ENCODE results near the gene CDH4.

CDH4 gene

GRCh38 chr20:61924211-61924857 lies 672.3 kb downstream of the CDH4 start:
- H3K27ac ChIP-seq (ENCODE audit: low read depth, low read length): no peak overlapping the region
- no peaks in the 10 kb centered on the region for H3K27me3 ChIP-seq (ENCODE audit: control insufficient read depth, insufficient read depth, low read length)
- peaks cover 16% of the 10 kb centered on the region for H3K9me3 ChIP-seq (ENCODE audit: control insufficient read depth, insufficient read depth, low read depth, low read length)
- no peaks in the 10 kb centered on the region for H3K4me1 ChIP-seq (ENCODE audit: control insufficient read depth, insufficient read depth, low read length)
- no peak overlapping the region for H3K4me3 ChIP-seq (ENCODE audit: low read depth, low read length)
- H3K9ac ChIP-seq (ENCODE audit: low read length): no peak overlapping the region
- no peaks in the 10 kb centered on the region for H3K36me3 ChIP-seq (ENCODE audit: control insufficient read depth, insufficient read depth, low read length)

- Histone ChIP-seq H3K4me3 (ENCODE audit: low read depth, low read length) (no peak overlapping the region), H3K36me3 (ENCODE audit: control insufficient read depth, insufficient read depth, low read length) (no peaks in the 10 kb centered on the region), H3K4me1 (ENCODE audit: control insufficient read depth, insufficient read depth, low read length) (no peaks in the 10 kb centered on the region), H3K9me3 (ENCODE audit: control insufficient read depth, insufficient read depth, low read depth, low read length) (peaks cover 13% of the 10 kb centered on the region), H3K27ac (ENCODE audit: low read depth, low read length) (no peak overlapping the region), H3K27me3 (ENCODE audit: control insufficient read depth, insufficient read depth, low read length) (no peaks in the 10 kb centered on the region), H3K9ac (ENCODE audit: low read length) (no peak overlapping the region)
These were observed 672.9 kb downstream of the CDH4 start for GRCh38 chr20:61924858-61925554.

GRCh38 chr20:61925555-61926252 lies 673.6 kb downstream of the CDH4 start:
- no peak overlapping the region for H3K4me3 ChIP-seq (ENCODE audit: low read depth, low read length)
- H3K4me1 ChIP-seq (ENCODE audit: control insufficient read depth, insufficient read depth, low read length): no peaks in the 10 kb centered on the region
- H3K36me3 ChIP-seq (ENCODE audit: control insufficient read depth, insufficient read depth, low read length): no peaks in the 10 kb centered on the region
- no peaks in the 10 kb centered on the region for H3K27me3 ChIP-seq (ENCODE audit: control insufficient read depth, insufficient read depth, low read length)
- no peak overlapping the region for H3K27ac ChIP-seq (ENCODE audit: low read depth, low read length)
- peaks cover 6% of the 10 kb centered on the region; the same call in 1 of the 2 replicates for H3K9me3 ChIP-seq (ENCODE audit: control insufficient read depth, insufficient read depth, low read depth, low read length)
- no peak overlapping the region for H3K9ac ChIP-seq (ENCODE audit: low read length)

DNA sequence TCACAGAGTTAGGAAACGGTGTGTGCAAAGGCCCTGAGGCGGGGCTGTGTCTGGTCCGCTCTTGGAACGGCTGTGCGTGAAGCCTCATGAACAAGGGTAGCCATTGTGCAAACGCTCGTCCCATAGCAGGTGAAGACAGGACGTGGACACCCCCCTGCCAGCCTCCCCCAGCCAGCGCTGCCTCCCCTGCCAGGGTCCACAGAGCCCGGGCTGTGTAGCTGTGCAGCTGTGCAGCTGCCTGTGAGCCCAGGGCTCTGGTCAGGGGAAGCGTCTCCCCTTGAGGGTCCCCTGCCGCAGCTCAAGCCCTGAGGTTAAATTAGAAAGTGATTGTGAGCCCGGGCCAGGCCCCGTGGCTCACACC lies 674.2 kb downstream of the CDH4 start:
- no peaks in the 10 kb centered on the region for H3K36me3 ChIP-seq (ENCODE audit: control insufficient read depth, insufficient read depth, low read length)
- H3K9me3 ChIP-seq (ENCODE audit: control insufficient read depth, insufficient read depth, low read depth, low read length): peaks cover 2% of the 10 kb centered on the region; the same call in 1 of the 2 replicates
- no peak overlapping the region for H3K9ac ChIP-seq (ENCODE audit: low read length)
- no peak overlapping the region for H3K4me3 ChIP-seq (ENCODE audit: low read depth, low read length)
- no peaks in the 10 kb centered on the region for H3K27me3 ChIP-seq (ENCODE audit: control insufficient read depth, insufficient read depth, low read length)
- no peaks in the 10 kb centered on the region for H3K4me1 ChIP-seq (ENCODE audit: control insufficient read depth, insufficient read depth, low read length)
- no peak overlapping the region for H3K27ac ChIP-seq (ENCODE audit: low read depth, low read length)

DNA sequence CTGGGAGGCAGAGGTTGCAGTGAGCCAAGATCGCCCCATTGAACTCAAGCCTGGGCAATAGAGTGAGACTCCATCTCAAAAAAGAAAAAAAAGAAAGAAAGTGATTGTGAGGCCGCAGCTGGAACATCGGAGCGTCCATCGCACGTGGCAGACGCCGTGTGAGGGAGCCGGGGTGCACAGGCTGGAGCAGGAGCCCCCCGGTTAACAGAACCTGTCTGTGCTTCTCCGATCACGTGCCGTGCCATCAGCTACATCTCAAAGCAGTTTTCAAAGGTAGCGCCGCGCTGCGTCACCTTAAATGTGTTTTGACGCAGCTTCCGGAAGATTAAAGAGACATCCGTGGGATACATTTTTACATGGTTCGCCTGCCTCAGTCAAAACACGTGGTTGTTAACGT lies 674.7 kb downstream of the CDH4 start:
- Histone ChIP-seq H3K9ac (ENCODE audit: low read length) (no peak overlapping the region), H3K4me3 (ENCODE audit: low read depth, low read length) (no peak overlapping the region), H3K36me3 (ENCODE audit: control insufficient read depth, insufficient read depth, low read length) (no peaks in the 10 kb centered on the region), H3K27me3 (ENCODE audit: control insufficient read depth, insufficient read depth, low read length) (no peaks in the 10 kb centered on the region), H3K9me3 (ENCODE audit: control insufficient read depth, insufficient read depth, low read depth, low read length) (peaks cover 2% of the 10 kb centered on the region; the same call in 1 of the 2 replicates), H3K27ac (ENCODE audit: low read depth, low read length) (no peak overlapping the region), H3K4me1 (ENCODE audit: control insufficient read depth, insufficient read depth, low read length) (no peaks in the 10 kb centered on the region)

- H3K27ac ChIP-seq (ENCODE audit: low read depth, low read length): no peak overlapping the region
- H3K9ac ChIP-seq (ENCODE audit: low read length): no peak overlapping the region
These were observed 675.2 kb downstream of the CDH4 start for GRCh38 chr20:61927193-61927825.

DNA sequence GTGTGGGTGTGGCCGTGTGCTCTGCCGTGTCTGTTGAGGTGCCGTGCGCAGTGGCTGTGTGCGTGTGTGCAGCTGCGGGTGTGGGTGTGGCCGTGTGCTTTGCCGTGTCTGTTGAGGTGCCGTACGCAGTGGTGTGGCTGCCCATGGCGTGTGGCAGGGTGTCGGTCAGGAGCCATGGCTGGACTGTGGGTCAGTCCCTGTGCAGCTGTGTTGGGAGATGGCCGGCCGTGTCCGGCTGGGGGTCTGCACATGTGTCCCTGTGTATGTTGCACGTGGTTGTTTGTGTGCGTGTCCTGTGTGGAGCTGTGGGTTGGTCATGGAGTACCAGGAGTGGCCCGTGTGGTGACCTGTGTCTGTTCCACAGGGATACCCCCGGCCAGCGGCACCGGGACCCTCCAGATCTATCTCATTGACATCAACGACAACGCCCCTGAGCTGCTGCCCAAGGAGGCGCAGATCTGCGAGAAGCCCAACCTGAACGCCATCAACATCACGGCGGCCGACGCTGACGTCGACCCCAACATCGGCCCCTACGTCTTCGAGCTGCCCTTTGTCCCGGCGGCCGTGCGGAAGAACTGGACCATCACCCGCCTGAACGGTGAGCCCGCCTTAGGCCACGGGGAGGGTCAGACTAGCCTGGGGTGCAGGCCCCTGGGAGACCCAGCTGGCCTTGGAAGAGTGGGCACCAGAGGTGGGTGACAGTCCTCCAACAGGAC lies 675.9 kb downstream of the CDH4 start:
- Histone ChIP-seq H3K9me3 (ENCODE audit: control insufficient read depth, insufficient read depth, low read depth, low read length) (peaks cover 2% of the 10 kb centered on the region; the same call in 1 of the 2 replicates), H3K27me3 (ENCODE audit: control insufficient read depth, insufficient read depth, low read length) (no peaks in the 10 kb centered on the region), H3K9ac (ENCODE audit: low read length) (no peak overlapping the region), H3K4me3 (ENCODE audit: low read depth, low read length) (no peak overlapping the region), H3K36me3 (ENCODE audit: control insufficient read depth, insufficient read depth, low read length) (no peaks in the 10 kb centered on the region), H3K27ac (ENCODE audit: low read depth, low read length) (no peak overlapping the region), H3K4me1 (ENCODE audit: control insufficient read depth, insufficient read depth, low read length) (no peaks in the 10 kb centered on the region)

More at GRCh38 chr20:61927193-61927825, 675.2 kb downstream of the CDH4 start:
- H3K4me1 ChIP-seq (ENCODE audit: control insufficient read depth, insufficient read depth, low read length): no peaks in the 10 kb centered on the region
- H3K36me3 ChIP-seq (ENCODE audit: control insufficient read depth, insufficient read depth, low read length): no peaks in the 10 kb centered on the region
- H3K27me3 ChIP-seq (ENCODE audit: control insufficient read depth, insufficient read depth, low read length): no peaks in the 10 kb centered on the region
- H3K4me3 ChIP-seq (ENCODE audit: low read depth, low read length): no peak overlapping the region
- peaks cover 2% of the 10 kb centered on the region; the same call in 1 of the 2 replicates for H3K9me3 ChIP-seq (ENCODE audit: control insufficient read depth, insufficient read depth, low read depth, low read length)

GRCh38 chr20:61929561-61929960 lies 677.5 kb downstream of the CDH4 start:
- Histone ChIP-seq H3K9me3 (ENCODE audit: control insufficient read depth, insufficient read depth, low read depth, low read length) (peaks cover 2% of the 10 kb centered on the region; the same call in 1 of the 2 replicates), H3K36me3 (ENCODE audit: control insufficient read depth, insufficient read depth, low read length) (no peaks in the 10 kb centered on the region), H3K27ac (ENCODE audit: low read depth, low read length) (no peak overlapping the region), H3K9ac (ENCODE audit: low read length) (no peak overlapping the region), H3K4me1 (ENCODE audit: control insufficient read depth, insufficient read depth, low read length) (peaks cover 9% of the 10 kb centered on the region), H3K27me3 (ENCODE audit: control insufficient read depth, insufficient read depth, low read length) (no peaks in the 10 kb centered on the region), H3K4me3 (ENCODE audit: low read depth, low read length) (no peak overlapping the region)

DNA sequence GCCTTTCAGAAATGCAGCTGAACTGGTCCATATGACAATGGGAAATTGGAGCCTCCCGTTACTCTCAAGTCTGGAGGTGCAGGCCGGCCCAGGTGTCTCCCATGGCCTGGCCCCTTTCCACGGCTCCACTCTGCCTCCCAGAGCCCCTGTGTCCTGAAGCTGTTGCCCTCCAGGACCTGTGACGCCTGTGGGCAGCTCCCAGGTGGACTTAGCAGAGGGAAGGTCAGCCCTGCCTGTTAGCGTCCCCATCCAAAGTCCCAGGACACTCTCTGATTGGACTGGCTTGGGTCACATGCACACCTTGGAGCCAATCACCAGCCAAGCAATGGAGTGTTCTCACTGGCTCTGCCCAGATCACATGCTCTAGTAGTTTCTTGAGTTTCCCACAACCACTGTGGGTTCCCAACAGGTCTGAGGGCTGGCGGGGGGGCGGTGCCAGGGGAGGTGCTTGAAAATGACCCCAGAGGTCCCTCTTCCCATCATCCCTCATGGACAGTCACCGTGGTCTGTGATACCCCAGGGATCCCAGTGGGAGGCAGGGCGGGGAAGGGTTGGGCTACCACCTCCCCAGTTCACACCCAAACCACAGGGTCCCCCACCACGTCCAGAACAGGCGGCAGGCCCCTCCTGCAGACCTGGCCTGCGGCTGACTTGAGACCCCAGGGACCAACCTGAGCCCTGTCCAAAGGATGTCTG lies 678.1 kb downstream of the CDH4 start:
- peaks cover 2% of the 10 kb centered on the region; the same call in 1 of the 2 replicates for H3K9me3 ChIP-seq (ENCODE audit: control insufficient read depth, insufficient read depth, low read depth, low read length)
- H3K9ac ChIP-seq (ENCODE audit: low read length): no peak overlapping the region
- peaks cover 14% of the 10 kb centered on the region for H3K4me1 ChIP-seq (ENCODE audit: control insufficient read depth, insufficient read depth, low read length)
- H3K4me3 ChIP-seq (ENCODE audit: low read depth, low read length): no peak overlapping the region
- no peaks in the 10 kb centered on the region for H3K27me3 ChIP-seq (ENCODE audit: control insufficient read depth, insufficient read depth, low read length)
- H3K36me3 ChIP-seq (ENCODE audit: control insufficient read depth, insufficient read depth, low read length): no peaks in the 10 kb centered on the region
- H3K27ac ChIP-seq (ENCODE audit: low read depth, low read length): no peak overlapping the region
